Mesendoderm (in vitro differentiated cells): Measurements from ENCODE around the gene LRRC15. TPM values are rescaled to one million over a fixed set of nuclear protein-coding genes. Genes with fewer than 3 reads are reported as not detected.

Experiments
- DNase-seq: peaks from one replicate; pipeline ENCODE4 v3.0.0; 2013
- H2AK5ac ChIP-seq: 2 replicates; pipeline ENCODE4 v1.6.1; 2013; ENCODE audit warnings: low read length, inconsistent platforms
- H2BK120ac ChIP-seq: 2 replicates; pipeline ENCODE4 v1.6.1; 2013; ENCODE audit warnings: low read depth, mild to moderate bottlenecking, low read length, moderate library complexity, mixed read lengths
- H2BK15ac ChIP-seq: replicated peaks from 2 replicates; pipeline ENCODE4 v1.6.1; 2013; ENCODE audit warnings: low read depth, mild to moderate bottlenecking, moderate library complexity
- H2BK5ac ChIP-seq: 2 replicates; pipeline ENCODE4 v1.6.1; 2013; ENCODE audit warnings: low read length, inconsistent platforms
- H3K18ac ChIP-seq: 2 replicates; pipeline ENCODE4 v1.6.1; 2013; ENCODE audit warnings: mild to moderate bottlenecking, low read length, mixed read lengths
- H3K23ac ChIP-seq: one replicate; pipeline ENCODE4 v1.6.1; 2013; ENCODE audit warnings: low read length
- H3K27ac ChIP-seq: 2 replicates; pipeline ENCODE4 v1.5.1; 2013; ENCODE audit warnings: low read depth, mild to moderate bottlenecking, inconsistent platforms, low read length, moderate library complexity
- H3K27me3 ChIP-seq: 2 replicates; pipeline ENCODE4 v1.6.1; 2013; ENCODE audit warnings: low read length, control low read depth, mild to moderate bottlenecking, inconsistent platforms; ENCODE audit not compliant: insufficient read depth, poor library complexity
- H3K36me3 ChIP-seq: 2 replicates; pipeline ENCODE4 v1.6.1; 2013; ENCODE audit warnings: low read length, inconsistent platforms; ENCODE audit not compliant: control insufficient read depth, insufficient read depth
- H3K4ac ChIP-seq: one replicate; pipeline ENCODE4 v1.6.1; 2013; ENCODE audit warnings: low read depth, mild to moderate bottlenecking, low read length, moderate library complexity
- H3K4me1 ChIP-seq: 2 replicates; pipeline ENCODE4 v1.6.1; 2013; ENCODE audit warnings: low read depth, low read length, inconsistent platforms; ENCODE audit not compliant: control insufficient read depth
- H3K4me2 ChIP-seq: 2 replicates; pipeline ENCODE4 v1.6.1; 2013; ENCODE audit warnings: low read length
- H3K4me3 ChIP-seq: 2 replicates; pipeline ENCODE4 v1.5.1; 2013; ENCODE audit warnings: mild to moderate bottlenecking, low read length
- H3K56ac ChIP-seq: one replicate; pipeline ENCODE4 v1.6.1; 2013; ENCODE audit warnings: low read length
- H3K79me1 ChIP-seq: 2 replicates; pipeline ENCODE4 v1.6.1; 2013; ENCODE audit warnings: low read length, inconsistent platforms
- H3K79me2 ChIP-seq: 2 replicates; pipeline ENCODE4 v1.6.1; 2013; ENCODE audit warnings: mild to moderate bottlenecking, low read length; ENCODE audit not compliant: control insufficient read depth, insufficient read depth
- H3K9ac ChIP-seq: 2 replicates; pipeline ENCODE4 v1.6.1; 2013; ENCODE audit warnings: low read length, inconsistent platforms
- H4K5ac ChIP-seq: one replicate; pipeline ENCODE4 v1.6.1; 2013; ENCODE audit warnings: low read length
- H4K8ac ChIP-seq: one replicate; pipeline ENCODE4 v1.6.1; 2013; ENCODE audit warnings: low read depth, mild to moderate bottlenecking, control low read depth, low read length, moderate library complexity
- WGBS: extraction: QIAGEN DNeasy Blood & Tissue Kit; methylation state at CpG from one replicate; pipeline ENCODE4 v1.1.7; 2013; ENCODE audit warnings: low lambda C conversion rate, missing lambda C conversion rate; ENCODE audit not compliant: insufficient coverage; ENCODE audit errors: extremely low coverage; 5-methylcytosine and 5-hydroxymethylcytosine counted together
- polyA plus RNA-seq, 2 experiments: library from polyadenylated mRNA; stranded (reverse); fragments of 200-250 nt; gene quantifications; one replicate each; pipeline ENCODE4 v1.2.3, GENCODE V29; 2013

LRRC15 gene
- 0.37 TPM for polyA plus RNA-seq (2013, experiment 1 of 2)
- polyA plus RNA-seq (2013, experiment 2 of 2): 0.39 TPM

DNA sequence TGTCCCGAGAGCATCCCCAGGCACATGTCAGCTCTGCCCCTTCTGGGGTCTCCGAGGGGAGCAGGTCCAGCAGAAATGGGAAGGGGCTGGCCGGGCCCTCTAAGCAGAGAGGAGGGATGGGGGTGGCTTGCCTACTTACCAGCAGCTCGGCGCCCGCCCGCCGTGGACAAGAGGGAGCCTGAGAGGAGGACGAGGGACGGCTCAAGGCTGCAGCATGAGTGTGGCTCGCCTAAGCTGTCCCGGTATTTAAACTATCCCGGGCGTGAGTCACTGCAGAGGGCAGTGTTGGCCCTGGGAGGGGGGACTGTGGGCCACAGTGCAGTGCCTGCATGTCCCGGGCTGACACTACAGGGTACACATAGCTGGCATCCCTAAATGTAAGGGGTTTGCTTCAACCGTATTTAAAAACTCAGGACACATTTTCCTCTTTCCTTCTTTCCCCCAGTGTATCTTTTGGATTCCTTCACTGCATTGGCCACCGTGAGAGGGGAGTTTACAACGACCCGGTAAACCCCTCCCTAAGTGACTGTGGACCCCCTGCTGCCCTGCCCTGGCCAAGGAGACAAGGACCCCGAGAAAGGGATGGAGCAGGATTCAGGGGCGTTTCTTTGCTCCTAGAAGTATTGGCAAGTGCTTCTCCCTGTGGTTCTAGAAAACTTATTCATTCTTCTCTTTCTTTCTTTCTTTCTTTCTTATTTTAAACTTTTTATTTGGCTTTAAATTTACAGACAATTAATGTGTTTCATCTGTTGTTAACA, at the start of gene LRRC15:
Gene LRRC15, minus strand, starts transcription at position 222 of the 758 bp plus-strand sequence. CDS start 8,700 bp downstream, outside the sequence.
- peak within 1 kb of the TSS; percentile 64 for H3K56ac ChIP-seq
- no peak within 1 kb of the TSS for H3K4ac ChIP-seq
- DNase-seq: peak; percentile 87
- no peak within 1 kb of the TSS for H2BK5ac ChIP-seq
- no peak within 1 kb of the TSS for H2AK5ac ChIP-seq
- H3K9ac ChIP-seq: peak within 1 kb of the TSS; percentile 31
- no peak within 1 kb of the TSS for H2BK15ac ChIP-seq
- H3K4me1 ChIP-seq: peaks cover 2% of the 10 kb centered on the region
- H3K23ac ChIP-seq: peak within 1 kb of the TSS; percentile 1
- no peaks in the 10 kb centered on the region for H3K79me2 ChIP-seq
- H3K27me3 ChIP-seq: no peaks in the 10 kb centered on the region
- H3K79me1 ChIP-seq: no peaks in the 10 kb centered on the region
- whole genome bisulfite sequencing: no CpG with 5 or more reads among the region's 21 CpGs
- no peak within 1 kb of the TSS for H3K4me3 ChIP-seq
- H4K5ac ChIP-seq: no peak within 1 kb of the TSS
- no peak within 1 kb of the TSS for H2BK120ac ChIP-seq
- H3K4me2 ChIP-seq: peak within 1 kb of the TSS; percentile 38
- H3K27ac ChIP-seq: no peak within 1 kb of the TSS
- no peak within 1 kb of the TSS for H3K18ac ChIP-seq
- H4K8ac ChIP-seq: no peak within 1 kb of the TSS
- H3K36me3 ChIP-seq: no peaks in the 10 kb centered on the region

- whole genome bisulfite sequencing: no CpG with 5 or more reads among the region's 2 CpGs
- H3K36me3 ChIP-seq: no peaks in the 10 kb centered on the region
Observed at GRCh38 chr3:194418671-194419070, 49.1 kb upstream of the LRRC15 start.

GRCh38 chr3:194407423-194407822, 37.9 kb upstream of the LRRC15 start:
- no peak overlapping the region for H2AK5ac ChIP-seq
- DNase-seq: no peak
- no peaks in the 10 kb centered on the region for H3K79me1 ChIP-seq
- H4K8ac ChIP-seq: no peak overlapping the region
- no CpG with 5 or more reads among the region's 7 CpGs for WGBS
- no peaks in the 10 kb centered on the region for H3K27me3 ChIP-seq
- H3K79me2 ChIP-seq: no peaks in the 10 kb centered on the region
- no peak overlapping the region for H2BK15ac ChIP-seq
- no peaks in the 10 kb centered on the region for H3K36me3 ChIP-seq
- no peak overlapping the region for H3K4me3 ChIP-seq
- H3K4ac ChIP-seq: no peak overlapping the region
- no peak overlapping the region for H3K18ac ChIP-seq
- no peak overlapping the region for H3K4me2 ChIP-seq
- H3K9ac ChIP-seq: no peak overlapping the region
- H2BK120ac ChIP-seq: no peak overlapping the region
- no peaks in the 10 kb centered on the region for H3K4me1 ChIP-seq
- H3K23ac ChIP-seq: no peak overlapping the region
- H3K27ac ChIP-seq: no peak overlapping the region
- no peak overlapping the region for H2BK5ac ChIP-seq
- no peak overlapping the region for H4K5ac ChIP-seq
- H3K56ac ChIP-seq: no peak overlapping the region

More at GRCh38 chr3:194418671-194419070, 49.1 kb upstream of the LRRC15 start:
- Histone ChIP-seq H2BK15ac (no peak overlapping the region), H3K18ac (no peak overlapping the region), H3K4me2 (no peak overlapping the region), H3K4ac (no peak overlapping the region), H3K4me1 (no peaks in the 10 kb centered on the region), H2AK5ac (no peak overlapping the region), H4K8ac (no peak overlapping the region), H3K9ac (no peak overlapping the region), H2BK5ac (no peak overlapping the region), H3K79me2 (no peaks in the 10 kb centered on the region), H3K56ac (no peak overlapping the region), H3K23ac (no peak overlapping the region), H3K4me3 (no peak overlapping the region), H3K27me3 (no peaks in the 10 kb centered on the region), H3K79me1 (no peaks in the 10 kb centered on the region), H4K5ac (no peak overlapping the region), H3K27ac (no peak overlapping the region), H2BK120ac (no peak overlapping the region)
- no peak for DNase-seq

GRCh38 chr3:194405766-194406165, 36.2 kb upstream of the LRRC15 start:
- H3K4me1 ChIP-seq: no peaks in the 10 kb centered on the region
- no peak overlapping the region for H3K27ac ChIP-seq
- DNase-seq: no peak
- H3K18ac ChIP-seq: no peak overlapping the region
- H2BK5ac ChIP-seq: no peak overlapping the region
- no peak overlapping the region for H3K4me2 ChIP-seq
- H3K56ac ChIP-seq: no peak overlapping the region
- H3K23ac ChIP-seq: no peak overlapping the region
- H3K36me3 ChIP-seq: no peaks in the 10 kb centered on the region
- no peak overlapping the region for H3K4me3 ChIP-seq
- WGBS: no CpG with 5 or more reads among the region's 2 CpGs
- no peaks in the 10 kb centered on the region for H3K79me1 ChIP-seq
- H3K9ac ChIP-seq: no peak overlapping the region
- no peak overlapping the region for H4K5ac ChIP-seq
- H3K4ac ChIP-seq: no peak overlapping the region
- no peaks in the 10 kb centered on the region for H3K27me3 ChIP-seq
- H4K8ac ChIP-seq: no peak overlapping the region
- H2BK15ac ChIP-seq: no peak overlapping the region
- no peak overlapping the region for H2AK5ac ChIP-seq
- no peaks in the 10 kb centered on the region for H3K79me2 ChIP-seq
- no peak overlapping the region for H2BK120ac ChIP-seq

GRCh38 chr3:194404365-194405140, 35.0 kb upstream of the LRRC15 start:
- no peak overlapping the region for H2BK5ac ChIP-seq
- H3K18ac ChIP-seq: no peak overlapping the region
- no peaks in the 10 kb centered on the region for H3K79me1 ChIP-seq
- no peak overlapping the region for H2BK15ac ChIP-seq
- H3K56ac ChIP-seq: no peak overlapping the region
- H3K4me3 ChIP-seq: no peak overlapping the region
- H2AK5ac ChIP-seq: no peak overlapping the region
- H4K8ac ChIP-seq: no peak overlapping the region
- no peaks in the 10 kb centered on the region for H3K36me3 ChIP-seq
- H4K5ac ChIP-seq: no peak overlapping the region
- H3K4me2 ChIP-seq: no peak overlapping the region
- no peak overlapping the region for H3K27ac ChIP-seq
- WGBS: no CpG with 5 or more reads among the region's 10 CpGs
- no peak overlapping the region for H3K23ac ChIP-seq
- H3K79me2 ChIP-seq: no peaks in the 10 kb centered on the region
- H2BK120ac ChIP-seq: no peak overlapping the region
- no peaks in the 10 kb centered on the region for H3K27me3 ChIP-seq
- no peaks in the 10 kb centered on the region for H3K4me1 ChIP-seq
- DNase-seq: no peak
- H3K4ac ChIP-seq: no peak overlapping the region
- H3K9ac ChIP-seq: no peak overlapping the region
